Vagina (tissue), 2 donors: Measurements from ENCODE around the gene IFT27. TPM values are rescaled to one million over a fixed set of nuclear protein-coding genes. Genes with fewer than 3 reads are reported as not detected.

Experiments used
- DNase-seq, 2 donors: peaks; one replicate each; pipeline ENCODE4 v3.0.0-alpha.2; 2017; ENCODE audit errors: extremely low spot score in 2 of 2
- H3K27ac ChIP-seq: fragments of 200-600 bp; sonication (generic); one replicate; pipeline ENCODE4 v1.5.1; 2019
- H3K27me3 ChIP-seq: fragments of 200-600 bp; sonication (generic); one replicate; pipeline ENCODE4 v1.5.1; 2019
- H3K36me3 ChIP-seq, 2 donors: fragments of 200-600 bp; sonication (generic); one replicate each; pipeline ENCODE4 v1.5.1; 2017 to 2019
- H3K4me1 ChIP-seq: fragments of 200-600 bp; sonication (generic); one replicate; pipeline ENCODE4 v1.5.1; 2019
- H3K4me3 ChIP-seq, 2 donors: fragments of 200-600 bp; sonication (generic); 1 replicate in 1 of 2; 2 replicates in 1 of 2; pipeline ENCODE4 v1.5.1; 2016 to 2019
- H3K9me3 ChIP-seq: fragments of 200-600 bp; sonication (generic); one replicate; pipeline ENCODE4 v1.5.1; 2019
- POLR2A ChIP-seq, 2 donors: fragments of 450-650 bp; IDR thresholded peaks; one replicate each; pipeline ENCODE4 v1.6.1; 2017; ENCODE audit warnings: antibody characterized with exemption in 2 of 2, mild to moderate bottlenecking in 2 of 2, moderate library complexity in 2 of 2
- POLR2AphosphoS5 ChIP-seq, 2 donors: sonication (generic); formaldehyde crosslinking; IDR thresholded peaks; one replicate each; pipeline ENCODE4 v1.9.0; 2017; ENCODE audit warnings: antibody characterized with exemption in 2 of 2, mild to moderate bottlenecking in 2 of 2, low read depth in 1 of 2; ENCODE audit not compliant: insufficient read depth in 1 of 2
- intact Hi-C: fragments of 100-400 bp; cut with DNase I; formaldehyde crosslinking; loops from one replicate; pipeline ENCODE4 v1.15.1; 2023
- total RNA-seq: library from RNA; depleted of rRNA; stranded (reverse); fragments of >200 nt; gene quantifications from one replicate; pipeline ENCODE4 v1.2.3, GENCODE V29; 2016
- TF ChIP-seq, protein P1 (sequence below), 3 experiments: fragments of 450-650 bp in 2 of 3; fragments of 200-600 bp in 1 of 3; sonication (generic) in 1 of 3; IDR thresholded peaks; one replicate each; pipeline ENCODE4 v1.5.1; 2017 to 2019; ENCODE audit warnings: antibody characterized with exemption in 3 of 3, mild to moderate bottlenecking in 2 of 3, moderate library complexity in 2 of 3

Gene IFT27
- total RNA-seq, 1 donor from 2014 or later, result 15.0 TPM

DNA sequence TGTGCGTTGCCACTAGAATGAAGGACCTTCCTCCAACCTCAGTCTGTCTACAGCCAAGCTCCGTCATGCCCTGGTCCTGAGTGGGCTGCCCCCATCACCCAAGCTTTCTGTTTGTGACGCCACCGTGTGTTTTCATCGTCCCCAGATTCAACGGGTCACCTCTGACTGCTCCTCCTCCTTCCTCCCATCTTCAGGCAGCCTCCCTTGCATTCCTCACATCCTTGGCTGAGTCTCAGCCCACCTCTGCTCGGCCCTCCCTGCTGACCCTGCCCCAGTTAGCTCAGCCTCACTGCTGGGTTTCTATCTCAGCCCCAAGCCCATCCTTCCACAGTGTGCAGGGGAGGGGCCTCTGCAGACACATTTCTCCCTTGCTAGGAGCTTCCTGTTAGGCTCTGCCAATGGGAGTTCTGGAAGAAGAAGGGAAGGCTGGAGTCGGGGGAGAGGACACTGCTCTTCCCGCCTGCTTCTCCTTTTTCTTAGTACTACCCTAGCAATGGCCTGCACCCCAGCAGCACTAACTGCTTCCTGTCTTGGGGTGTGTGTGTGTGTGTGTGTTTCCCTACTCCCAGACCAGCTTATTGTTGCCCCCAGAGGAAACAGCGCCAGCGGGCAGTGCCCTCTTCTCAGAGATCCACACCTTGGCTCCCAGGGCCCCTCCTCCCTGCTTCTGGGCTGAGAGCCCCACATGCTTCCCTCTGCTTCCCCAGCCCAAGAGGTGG, 5.2 kb downstream of the IFT27 start:
- H3K27me3 ChIP-seq, result no peaks in the 10 kb centered on the region
- intact Hi-C loops, result no loop called here
- H3K36me3 ChIP-seq, result no peaks in the 10 kb centered on the region
- H3K4me3 ChIP-seq, result no peak overlapping the region
- H3K9me3 ChIP-seq, result no peaks in the 10 kb centered on the region
- no peak for TF ChIP-seq POLR2A (IDR thresholded peaks at IDR 0.05)
- H3K4me1 ChIP-seq, result peaks cover 10% of the 10 kb centered on the region
- peak in 1 of 2 donors; percentile 91 for DNase-seq
- no peak overlapping the region for H3K27ac ChIP-seq

DNA sequence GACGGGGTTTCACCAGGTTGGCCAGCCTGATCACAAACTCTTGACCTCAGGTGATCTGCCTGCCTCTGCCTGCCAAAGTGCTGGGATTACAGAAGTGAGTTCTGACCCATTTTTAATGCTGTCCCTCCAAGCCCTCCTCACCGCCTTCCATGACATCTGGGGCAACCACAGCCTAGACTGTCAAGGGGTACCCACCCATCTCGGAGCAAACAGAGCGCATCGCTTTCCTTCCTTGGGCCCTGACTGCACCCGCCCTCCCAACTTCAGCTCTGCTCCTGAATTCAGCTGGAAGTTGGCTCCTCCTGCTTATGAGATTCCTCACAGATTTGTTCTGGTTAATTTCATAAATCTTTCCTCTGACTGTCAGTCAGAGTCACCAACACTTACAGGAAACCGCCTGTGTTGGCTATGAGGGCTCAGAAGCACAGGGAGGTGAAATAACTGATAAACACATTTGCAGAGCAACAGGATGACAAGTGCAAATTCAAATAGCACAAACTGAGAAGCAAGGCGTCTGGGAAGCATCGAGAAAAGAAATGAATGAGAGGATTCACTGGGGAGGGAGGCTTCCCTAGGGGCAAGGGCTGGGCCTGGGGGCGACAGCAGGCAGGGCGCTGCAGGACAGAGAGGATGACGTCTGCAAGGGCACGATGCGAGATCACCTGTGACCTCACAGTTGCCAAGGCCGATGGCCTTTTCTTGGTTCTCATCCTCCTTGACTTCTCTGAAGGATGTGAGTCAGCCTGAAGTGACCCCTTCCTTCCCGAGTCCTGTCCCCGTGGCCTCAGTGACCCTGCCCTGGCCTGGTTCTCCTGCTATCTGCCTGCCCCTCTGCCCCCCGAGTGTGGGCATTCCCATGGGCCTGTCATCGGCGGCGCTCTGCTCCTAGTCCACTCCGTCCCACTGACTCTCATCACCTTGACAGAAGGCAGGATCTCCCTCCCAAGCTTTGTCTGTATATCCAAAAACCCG, 6.1 kb downstream of the IFT27 start:
- intact Hi-C loops, result no loop called here
- peak in 1 of 2 donors; percentile 77 for DNase-seq
- peaks cover 2% of the 10 kb centered on the region for H3K4me1 ChIP-seq

DNA sequence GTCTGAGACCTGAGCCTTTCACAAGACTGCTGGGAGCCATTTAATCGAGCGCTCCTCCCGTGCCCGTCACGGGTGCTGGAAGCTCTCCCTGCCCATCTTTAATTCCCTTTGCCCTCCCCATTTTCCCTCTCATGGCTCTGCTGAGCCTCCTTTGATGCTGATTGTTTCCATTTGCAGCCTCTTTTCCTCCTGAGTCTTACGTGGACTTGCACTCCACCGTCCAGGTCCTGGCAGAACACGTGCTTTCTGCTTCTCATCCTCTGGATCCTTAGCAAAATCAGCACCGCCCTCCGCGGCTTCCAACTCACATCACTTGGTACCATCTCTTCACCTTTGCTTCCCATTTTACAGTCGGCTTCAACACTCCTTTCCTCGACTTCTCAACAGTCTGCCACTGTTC, 7.3 kb downstream of the IFT27 start:
- DNase-seq, result peak in 1 of 2 donors; percentile 58
- no peaks in the 10 kb centered on the region for H3K36me3 ChIP-seq
- TF ChIP-seq POLR2A (IDR thresholded peaks at IDR 0.05), result no peak
- TF ChIP-seq POLR2AphosphoS5 (IDR thresholded peaks at IDR 0.05; ENCODE audit: insufficient read depth in 1 of 2, low read depth in 1 of 2), result no peak
- TF ChIP-seq, protein P1, sequence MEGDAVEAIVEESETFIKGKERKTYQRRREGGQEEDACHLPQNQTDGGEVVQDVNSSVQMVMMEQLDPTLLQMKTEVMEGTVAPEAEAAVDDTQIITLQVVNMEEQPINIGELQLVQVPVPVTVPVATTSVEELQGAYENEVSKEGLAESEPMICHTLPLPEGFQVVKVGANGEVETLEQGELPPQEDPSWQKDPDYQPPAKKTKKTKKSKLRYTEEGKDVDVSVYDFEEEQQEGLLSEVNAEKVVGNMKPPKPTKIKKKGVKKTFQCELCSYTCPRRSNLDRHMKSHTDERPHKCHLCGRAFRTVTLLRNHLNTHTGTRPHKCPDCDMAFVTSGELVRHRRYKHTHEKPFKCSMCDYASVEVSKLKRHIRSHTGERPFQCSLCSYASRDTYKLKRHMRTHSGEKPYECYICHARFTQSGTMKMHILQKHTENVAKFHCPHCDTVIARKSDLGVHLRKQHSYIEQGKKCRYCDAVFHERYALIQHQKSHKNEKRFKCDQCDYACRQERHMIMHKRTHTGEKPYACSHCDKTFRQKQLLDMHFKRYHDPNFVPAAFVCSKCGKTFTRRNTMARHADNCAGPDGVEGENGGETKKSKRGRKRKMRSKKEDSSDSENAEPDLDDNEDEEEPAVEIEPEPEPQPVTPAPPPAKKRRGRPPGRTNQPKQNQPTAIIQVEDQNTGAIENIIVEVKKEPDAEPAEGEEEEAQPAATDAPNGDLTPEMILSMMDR (IDR thresholded peaks at IDR 0.05), result no peak
- no peak overlapping the region for H3K27ac ChIP-seq
- H3K27me3 ChIP-seq, result no peaks in the 10 kb centered on the region
- no peaks in the 10 kb centered on the region for H3K4me1 ChIP-seq
- H3K4me3 ChIP-seq, result no peak overlapping the region
- intact Hi-C loops, result no loop called here
- no peaks in the 10 kb centered on the region for H3K9me3 ChIP-seq

More for the DNA sequence above, 6.1 kb downstream of the IFT27 start:
- H3K36me3 ChIP-seq, result no peaks in the 10 kb centered on the region
- no peaks in the 10 kb centered on the region for H3K27me3 ChIP-seq
- TF ChIP-seq POLR2A (IDR thresholded peaks at IDR 0.05), result no peak
- TF ChIP-seq POLR2AphosphoS5 (IDR thresholded peaks at IDR 0.05; ENCODE audit: insufficient read depth in 1 of 2, low read depth in 1 of 2), result no peak
- TF ChIP-seq, protein P1 (IDR thresholded peaks at IDR 0.05), result no peak
- no peak overlapping the region for H3K4me3 ChIP-seq
- H3K9me3 ChIP-seq, result no peaks in the 10 kb centered on the region
- no peak overlapping the region for H3K27ac ChIP-seq

DNA sequence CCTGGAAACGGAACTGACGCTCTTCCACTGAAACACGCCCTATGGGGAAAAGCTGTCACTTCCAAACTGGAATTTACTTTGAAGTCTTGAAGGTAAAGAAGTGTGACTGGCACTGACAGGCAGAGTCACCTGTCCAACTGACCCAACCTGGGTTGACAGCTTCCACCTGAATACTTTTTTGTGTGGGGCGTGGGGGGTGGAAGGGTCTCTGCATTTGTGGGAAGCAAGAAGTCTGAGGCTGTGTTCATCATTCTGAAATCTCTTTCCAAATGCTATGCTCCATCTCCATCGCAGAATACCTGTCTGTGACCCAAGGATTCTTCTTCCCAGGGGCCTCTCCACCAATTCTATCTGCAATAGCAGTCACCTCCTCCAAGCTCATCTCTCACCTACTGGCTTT, 7.8 kb downstream of the IFT27 start:
- DNase-seq, result peak in 1 of 2 donors; percentile 64
- no peak overlapping the region for H3K27ac ChIP-seq
- no peaks in the 10 kb centered on the region for H3K9me3 ChIP-seq
- intact Hi-C loops, result no loop called here
- H3K4me1 ChIP-seq, result no peaks in the 10 kb centered on the region
- H3K27me3 ChIP-seq, result no peaks in the 10 kb centered on the region
- H3K4me3 ChIP-seq, result no peak overlapping the region
- TF ChIP-seq POLR2AphosphoS5 (IDR thresholded peaks at IDR 0.05; ENCODE audit: insufficient read depth in 1 of 2, low read depth in 1 of 2) (no peak), POLR2A (IDR thresholded peaks at IDR 0.05) (no peak)
- TF ChIP-seq, protein P1 (IDR thresholded peaks at IDR 0.05), result no peak
- H3K36me3 ChIP-seq, result no peaks in the 10 kb centered on the region

DNA sequence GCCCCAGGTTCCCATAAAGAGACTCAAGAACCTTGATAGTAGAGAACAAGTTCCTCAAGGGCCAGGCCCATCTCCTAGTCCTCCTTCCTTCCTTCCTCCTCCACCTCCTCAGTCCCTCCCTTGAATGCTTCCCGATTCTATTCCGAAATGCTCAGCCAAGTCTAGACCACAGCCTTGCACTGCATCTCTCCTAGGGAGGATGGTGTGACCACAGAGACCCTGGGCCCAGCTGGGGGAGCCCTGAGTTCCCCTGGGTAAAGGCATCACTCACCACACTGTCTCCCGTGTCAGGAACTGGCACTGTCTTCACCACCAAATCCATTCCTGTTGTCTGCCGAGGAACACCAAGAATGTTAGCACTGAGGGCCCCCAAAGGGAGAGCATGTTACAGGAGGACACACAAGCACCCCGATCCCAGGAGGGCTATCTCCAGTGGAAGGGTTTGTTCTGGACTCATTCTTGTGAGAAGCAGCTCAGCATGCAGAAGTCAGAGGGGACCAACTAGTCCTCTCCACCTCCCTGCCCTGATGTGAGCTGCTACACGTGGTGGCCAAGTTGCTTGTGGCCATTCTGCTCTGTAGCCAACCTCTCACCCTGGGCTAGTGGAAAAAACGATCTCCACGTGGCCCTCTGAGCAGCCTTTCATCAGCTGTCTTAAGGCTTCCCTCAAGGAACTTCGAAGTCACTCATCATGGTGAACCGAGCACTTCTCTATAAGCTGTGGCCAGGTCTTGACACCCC, 8.7 kb downstream of the IFT27 start:
- Histone ChIP-seq H3K4me3 (no peak overlapping the region), H3K9me3 (no peaks in the 10 kb centered on the region), H3K4me1 (peaks cover 3% of the 10 kb centered on the region), H3K27ac (no peak overlapping the region), H3K36me3 (no peaks in the 10 kb centered on the region), H3K27me3 (no peaks in the 10 kb centered on the region)
- peak in 1 of 2 donors; percentile 84 for DNase-seq
- TF ChIP-seq, protein P1 (IDR thresholded peaks at IDR 0.05), result no peak
- TF ChIP-seq POLR2A (IDR thresholded peaks at IDR 0.05) (no peak), POLR2AphosphoS5 (IDR thresholded peaks at IDR 0.05; ENCODE audit: insufficient read depth in 1 of 2, low read depth in 1 of 2) (no peak)
- intact Hi-C loops, result no loop called here
